Measurements from ENCODE around the gene GULP1. TPM values are rescaled to one million over a fixed set of nuclear protein-coding genes. Genes with fewer than 3 reads are reported as not detected.

The GULP1 gene
- total RNA-seq, 1 experiment from 2014 or later, result 140 TPM

GRCh38 chr2:188600536-188601210, 309.0 kb downstream of the GULP1 start:
- Histone ChIP-seq H2BK5ac (ENCODE audit: insufficient read length, low read length) (no peak overlapping the region), H2AK5ac (ENCODE audit: insufficient read length, low read length) (no peak overlapping the region), H4K5ac (ENCODE audit: insufficient read length, low read depth, low read length) (no peak overlapping the region), H3K9ac (ENCODE audit: extremely low read depth, insufficient read length, low read length) (no peak overlapping the region), H4K8ac (replicated peaks; ENCODE audit: insufficient read length, low read depth, low read length) (no peak overlapping the region), H3K56ac (ENCODE audit: insufficient read length, low read depth, low read length) (no peak overlapping the region), H3K79me2 (ENCODE audit: insufficient read depth, low read length) (no peaks in the 10 kb centered on the region), H4K91ac (ENCODE audit: insufficient read length, low read depth, low read length) (no peak overlapping the region), H3K9me3 (ENCODE audit: control insufficient read depth, low read depth, low read length) (no peaks in the 10 kb centered on the region), H3K4me2 (ENCODE audit: insufficient read depth, insufficient read length, low read length) (no peak overlapping the region), H3K18ac (ENCODE audit: insufficient read length, low read depth, low read length) (no peak overlapping the region), H2AFZ (ENCODE audit: low read length) (no peak overlapping the region), H3K23ac (ENCODE audit: insufficient read length, low read depth, low read length) (no peak overlapping the region), H3K79me1 (ENCODE audit: insufficient read depth, low read depth, low read length, poor library complexity, severe bottlenecking) (no peaks in the 10 kb centered on the region), H3T11ph (ENCODE audit: low read length) (no peak overlapping the region), H3K27me3 (ENCODE audit: insufficient read depth, low read length) (no peaks in the 10 kb centered on the region), H2BK120ac (ENCODE audit: low read depth, low read length, poor library complexity, severe bottlenecking) (no peak overlapping the region), H2BK15ac (ENCODE audit: low read depth, low read length) (no peak overlapping the region), H4K20me1 (ENCODE audit: control insufficient read depth, insufficient read depth, insufficient read length) (no peaks in the 10 kb centered on the region), H3K23me2 (ENCODE audit: insufficient read length, low read depth, low read length, poor library complexity, severe bottlenecking) (no peaks in the 10 kb centered on the region), H2BK12ac (ENCODE audit: insufficient read length, low read depth, low read length) (no peak overlapping the region), H2BK20ac (ENCODE audit: low read depth, low read length, poor library complexity, severe bottlenecking) (no peak overlapping the region), H3K14ac (ENCODE audit: insufficient read depth, low read length) (no peak overlapping the region), H3K27ac (ENCODE audit: insufficient read length, low read depth, low read length) (no peak overlapping the region), H3K4ac (ENCODE audit: low read depth, low read length) (no peak overlapping the region), H3K4me1 (ENCODE audit: insufficient read depth, low read length) (peaks cover 3% of the 10 kb centered on the region; the same call in 1 of the 2 replicates)
- DNase-seq, result no peak
- peaks cover 2 to 9% (median 3%) of the 10 kb centered on the region in 3 experiments; a peak in 6 of 7 replicates for H3K36me3 Mint-ChIP-seq (ENCODE audit: insufficient read depth in 1 of 3, low read depth in 3 of 3)
- H3K27me3 Mint-ChIP-seq (ENCODE audit: low read depth), result no peaks in the 10 kb centered on the region
- no CpG with 5 or more reads among the region's 5 CpGs for WGBS (ENCODE audit: extremely low coverage, insufficient read length, low lambda C conversion rate)
- H3K4me1 Mint-ChIP-seq, result peaks cover 24 to 26% of the 10 kb centered on the region in 2 experiments
- H3K9me3 Mint-ChIP-seq, result peaks cover 0 to under 1% of the 10 kb centered on the region in 2 experiments; a peak in 2 of 5 replicates
- no peak overlapping the region for H3K4me3 Mint-ChIP-seq
- TF ChIP-seq CTCF (conservative IDR thresholded peaks at IDR 0.05), result no peak
- H3K27ac Mint-ChIP-seq, result peak overlapping the region in 2 of 3 experiments; percentile 28 to 79; a peak in 3 of 7 replicates
